OCI-LY3 (cell line): ENCODE data around the gene CCDC12.

Source experiments
- H2AFZ ChIP-seq: fragments of 200-600, 300-600 bp; shearing (Covaris generic); 2 replicates; pipeline ENCODE4 v1.6.0; 2014; ENCODE audit warnings: antibody characterized with exemption, low read depth, low read length
- H3K27ac ChIP-seq: fragments of 200-600, 300-600 bp; sonication (generic); 2 replicates; pipeline ENCODE4 v1.5.1; 2014; ENCODE audit warnings: mild to moderate bottlenecking, low read length, moderate library complexity, mixed read lengths
- H3K27me3 ChIP-seq: fragments of 200-600, 300-600 bp; sonication (generic); 2 replicates; pipeline ENCODE4 v1.6.1; 2014; ENCODE audit warnings: low read depth, low read length, mixed read lengths
- H3K36me3 ChIP-seq: fragments of 200-600, 300-600 bp; sonication (generic); replicated peaks from 2 replicates; pipeline ENCODE3; 2014; ENCODE audit warnings: low read depth, low read length, mixed read lengths
- H3K4me1 ChIP-seq: fragments of 300-600, 200-600 bp; sonication (generic); 2 replicates; pipeline ENCODE4 v1.6.1; 2014; ENCODE audit warnings: low read length, mixed read lengths
- H3K4me2 ChIP-seq: fragments of 200-600, 300-600 bp; sonication (generic); 2 replicates; pipeline ENCODE4 v1.6.1; 2014; ENCODE audit warnings: low read length, mixed read lengths
- H3K4me3 ChIP-seq: fragments of 300-600, 200-600 bp; sonication (generic); 2 replicates; pipeline ENCODE4 v1.5.1; 2014; ENCODE audit warnings: antibody characterized with exemption, mild to moderate bottlenecking, low read length, moderate library complexity
- H3K79me2 ChIP-seq: fragments of 300-600, 200-600 bp; shearing (Covaris generic); 2 replicates; pipeline ENCODE4 v1.6.1; 2014; ENCODE audit warnings: mild to moderate bottlenecking, low read length, mixed read lengths
- H3K9ac ChIP-seq: fragments of 300-600, 200-600 bp; shearing (Covaris generic); 2 replicates; pipeline ENCODE4 v1.6.0; 2014; ENCODE audit warnings: mild to moderate bottlenecking, low read length, moderate library complexity
- H3K9me3 ChIP-seq: fragments of 200-600, 300-600 bp; shearing (Covaris generic); 2 replicates; pipeline ENCODE4 v1.6.1; 2014; ENCODE audit warnings: low read length, mixed read lengths; ENCODE audit not compliant: insufficient read depth
- H4K20me1 ChIP-seq: fragments of 200-600, 300-600 bp; sonication (generic); 2 replicates; pipeline ENCODE4 v1.6.1; 2016; ENCODE audit warnings: low read length, mixed read lengths; ENCODE audit not compliant: insufficient read depth
- EZH2phosphoT487 ChIP-seq: fragments of 200-600 bp; shearing (Covaris generic); IDR thresholded peaks from 2 replicates; pipeline ENCODE4 v1.6.1; 2018; ENCODE audit warnings: antibody characterized with exemption, mixed run types, low read depth
- TF ChIP-seq, protein P1 (sequence below): fragments of 200-600, 300-600 bp; sonication (generic); IDR thresholded peaks from 2 replicates; pipeline ENCODE4 v1.5.1; 2014; ENCODE audit warnings: antibody characterized with exemption, low read length, low read depth

Gene CCDC12

DNA sequence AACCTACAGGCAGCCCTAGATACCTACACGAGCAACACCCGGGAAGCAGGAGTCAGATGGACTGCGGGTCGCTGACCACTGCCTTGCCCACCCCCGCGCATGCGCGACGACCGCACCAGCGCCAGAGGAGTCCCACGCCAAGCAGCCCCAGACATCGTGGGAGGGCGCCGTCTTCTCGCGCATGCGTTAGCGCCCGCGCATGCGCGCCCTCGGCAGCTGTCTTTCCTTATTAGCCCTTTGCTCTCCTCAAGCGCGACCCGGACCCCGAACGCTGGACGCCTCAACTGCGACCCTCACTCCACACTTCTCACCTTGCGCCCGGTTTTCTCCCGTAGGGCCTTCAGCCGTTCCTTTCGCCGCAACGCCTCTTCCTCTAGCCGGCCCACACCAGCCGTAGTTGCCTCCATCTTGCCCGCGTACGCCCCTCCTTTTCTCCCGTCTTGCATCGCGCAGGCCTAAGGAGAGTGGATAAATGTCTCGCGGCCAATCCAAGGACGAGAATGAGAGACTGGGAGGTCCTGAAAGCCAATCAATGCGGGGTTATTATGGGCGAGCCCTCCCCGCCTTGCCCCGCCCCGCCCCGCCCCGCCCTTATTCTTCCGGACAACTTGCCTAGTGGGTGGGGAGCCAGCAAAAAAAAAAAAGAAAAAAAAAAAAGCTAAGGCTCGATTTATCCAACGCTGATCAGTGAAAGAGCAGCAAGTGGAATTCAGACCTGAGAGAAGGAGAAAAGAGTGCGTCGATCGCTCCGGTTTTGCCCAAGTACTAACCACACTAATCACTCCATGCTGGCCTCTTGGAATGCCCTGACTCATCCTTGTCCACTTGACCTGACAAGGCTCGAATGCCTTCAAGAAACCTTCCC is at the start of gene CCDC12:
Gene CCDC12 (minus strand): TSS at position 420 of the 865 bp plus-strand sequence. CDS start 13 bp downstream, at position 407.
- Histone ChIP-seq H4K20me1 (peaks cover 24% of the 10 kb centered on the region), H3K9ac (peak within 1 kb of the TSS; percentile 94), H3K79me2 (peaks cover 74% of the 10 kb centered on the region), H3K4me3 (peak within 1 kb of the TSS; percentile 92), H3K9me3 (no peaks in the 10 kb centered on the region), H3K36me3 (peaks cover 14% of the 10 kb centered on the region), H2AFZ (0 out of 2 replicates have a peak within 1 kb of the TSS, but pooled peaks have one; percentile 44), H3K4me2 (peak within 1 kb of the TSS; percentile 94), H3K27me3 (no peaks in the 10 kb centered on the region), H3K4me1 (peaks cover 51% of the 10 kb centered on the region), H3K27ac (peak within 1 kb of the TSS; percentile 94)
- TF ChIP-seq, protein P1, sequence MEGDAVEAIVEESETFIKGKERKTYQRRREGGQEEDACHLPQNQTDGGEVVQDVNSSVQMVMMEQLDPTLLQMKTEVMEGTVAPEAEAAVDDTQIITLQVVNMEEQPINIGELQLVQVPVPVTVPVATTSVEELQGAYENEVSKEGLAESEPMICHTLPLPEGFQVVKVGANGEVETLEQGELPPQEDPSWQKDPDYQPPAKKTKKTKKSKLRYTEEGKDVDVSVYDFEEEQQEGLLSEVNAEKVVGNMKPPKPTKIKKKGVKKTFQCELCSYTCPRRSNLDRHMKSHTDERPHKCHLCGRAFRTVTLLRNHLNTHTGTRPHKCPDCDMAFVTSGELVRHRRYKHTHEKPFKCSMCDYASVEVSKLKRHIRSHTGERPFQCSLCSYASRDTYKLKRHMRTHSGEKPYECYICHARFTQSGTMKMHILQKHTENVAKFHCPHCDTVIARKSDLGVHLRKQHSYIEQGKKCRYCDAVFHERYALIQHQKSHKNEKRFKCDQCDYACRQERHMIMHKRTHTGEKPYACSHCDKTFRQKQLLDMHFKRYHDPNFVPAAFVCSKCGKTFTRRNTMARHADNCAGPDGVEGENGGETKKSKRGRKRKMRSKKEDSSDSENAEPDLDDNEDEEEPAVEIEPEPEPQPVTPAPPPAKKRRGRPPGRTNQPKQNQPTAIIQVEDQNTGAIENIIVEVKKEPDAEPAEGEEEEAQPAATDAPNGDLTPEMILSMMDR = no peak
- no peak for TF ChIP-seq EZH2phosphoT487

DNA sequence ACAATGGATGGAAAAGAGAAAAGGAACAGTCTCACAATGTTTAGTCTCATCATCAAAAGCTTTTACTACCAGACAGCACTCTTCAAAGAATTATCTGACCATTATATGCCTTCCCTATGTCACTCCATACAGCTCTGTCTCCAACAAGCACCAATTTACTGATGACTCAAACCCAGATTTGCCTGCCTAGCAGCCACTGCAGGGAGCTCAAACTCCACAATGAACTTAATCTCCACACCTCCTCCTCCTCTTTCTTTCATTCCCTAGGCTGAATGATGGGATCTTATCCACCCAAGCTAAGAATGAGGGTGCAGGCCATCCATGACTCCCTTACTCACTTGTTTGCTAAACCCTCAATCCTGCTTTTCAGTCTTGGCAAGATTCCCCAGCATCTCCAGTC is 48.4 kb upstream of the CCDC12 start:
- Histone ChIP-seq H3K27me3 (no peaks in the 10 kb centered on the region), H3K4me2 (no peak overlapping the region), H3K27ac (no peak overlapping the region), H3K79me2 (peaks cover 29% of the 10 kb centered on the region), H3K4me1 (peaks cover 3% of the 10 kb centered on the region), H3K9me3 (no peaks in the 10 kb centered on the region), H4K20me1 (peaks cover 17% of the 10 kb centered on the region), H3K4me3 (no peak overlapping the region), H3K9ac (no peak overlapping the region), H2AFZ (no peak overlapping the region), H3K36me3 (peaks cover 13% of the 10 kb centered on the region)
- no peak for TF ChIP-seq EZH2phosphoT487
- TF ChIP-seq, protein P1 = no peak; the same call in 1 of the 2 replicates

GRCh38 chr3:47022641-47023071 is 46.1 kb upstream of the CCDC12 start:
- TF ChIP-seq EZH2phosphoT487 = no peak
- TF ChIP-seq, protein P1 = no peak
- H3K27me3 ChIP-seq = no peaks in the 10 kb centered on the region
- H3K36me3 ChIP-seq = peaks cover 23% of the 10 kb centered on the region
- H3K4me3 ChIP-seq = no peak overlapping the region
- no peaks in the 10 kb centered on the region for H3K9me3 ChIP-seq
- H2AFZ ChIP-seq = no peak overlapping the region
- H3K9ac ChIP-seq = no peak overlapping the region
- H3K27ac ChIP-seq = no peak overlapping the region
- H3K4me2 ChIP-seq = no peak overlapping the region
- peaks cover 29% of the 10 kb centered on the region for H3K79me2 ChIP-seq
- peaks cover 31% of the 10 kb centered on the region for H4K20me1 ChIP-seq
- peaks cover 14% of the 10 kb centered on the region for H3K4me1 ChIP-seq

DNA sequence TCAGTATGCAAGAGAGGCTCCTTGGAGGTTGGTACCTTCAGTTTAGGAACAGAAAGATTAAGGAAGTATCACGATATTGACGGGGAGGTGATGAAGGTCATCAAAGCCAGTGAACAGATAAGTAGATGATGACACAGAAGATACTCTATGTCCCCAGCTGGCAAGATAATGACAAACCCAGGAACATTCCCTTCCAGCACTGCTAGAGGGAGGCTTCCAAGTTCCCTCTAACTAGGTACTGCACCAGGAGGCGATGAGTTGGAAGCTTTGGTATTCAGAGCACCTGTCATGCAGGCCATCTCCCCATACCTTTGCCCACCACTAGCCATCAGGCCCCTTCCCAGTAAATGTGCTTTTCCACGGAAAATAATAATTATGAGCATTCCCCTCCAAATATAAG is 43.8 kb upstream of the CCDC12 start:
- Histone ChIP-seq H3K36me3 (peaks cover 34% of the 10 kb centered on the region), H3K9me3 (no peaks in the 10 kb centered on the region), H3K79me2 (peaks cover 26% of the 10 kb centered on the region), H3K4me1 (peaks cover 14% of the 10 kb centered on the region), H2AFZ (no peak overlapping the region), H4K20me1 (peaks cover 27% of the 10 kb centered on the region), H3K4me3 (no peak overlapping the region), H3K27me3 (no peaks in the 10 kb centered on the region), H3K27ac (no peak overlapping the region), H3K9ac (no peak overlapping the region), H3K4me2 (no peak overlapping the region)
- TF ChIP-seq EZH2phosphoT487 = no peak
- TF ChIP-seq, protein P1 = no peak
